HG02588 (cell line): ENCODE data around the gene TMEM205.
"Not testable (repeated sequence)": the region's sequence is repeated elsewhere in the genome, so short reads cannot be mapped to it uniquely, and the experiment has no call there.

Experiments
- ATAC-seq: cut with Tn5 transposase; IDR thresholded peaks from one replicate; pipeline ENCODE4 v1.9.1; 2021; ENCODE audit warnings: mild to moderate bottlenecking, moderate library complexity; ENCODE audit not compliant: unreplicated experiment

The TMEM205 gene

DNA sequence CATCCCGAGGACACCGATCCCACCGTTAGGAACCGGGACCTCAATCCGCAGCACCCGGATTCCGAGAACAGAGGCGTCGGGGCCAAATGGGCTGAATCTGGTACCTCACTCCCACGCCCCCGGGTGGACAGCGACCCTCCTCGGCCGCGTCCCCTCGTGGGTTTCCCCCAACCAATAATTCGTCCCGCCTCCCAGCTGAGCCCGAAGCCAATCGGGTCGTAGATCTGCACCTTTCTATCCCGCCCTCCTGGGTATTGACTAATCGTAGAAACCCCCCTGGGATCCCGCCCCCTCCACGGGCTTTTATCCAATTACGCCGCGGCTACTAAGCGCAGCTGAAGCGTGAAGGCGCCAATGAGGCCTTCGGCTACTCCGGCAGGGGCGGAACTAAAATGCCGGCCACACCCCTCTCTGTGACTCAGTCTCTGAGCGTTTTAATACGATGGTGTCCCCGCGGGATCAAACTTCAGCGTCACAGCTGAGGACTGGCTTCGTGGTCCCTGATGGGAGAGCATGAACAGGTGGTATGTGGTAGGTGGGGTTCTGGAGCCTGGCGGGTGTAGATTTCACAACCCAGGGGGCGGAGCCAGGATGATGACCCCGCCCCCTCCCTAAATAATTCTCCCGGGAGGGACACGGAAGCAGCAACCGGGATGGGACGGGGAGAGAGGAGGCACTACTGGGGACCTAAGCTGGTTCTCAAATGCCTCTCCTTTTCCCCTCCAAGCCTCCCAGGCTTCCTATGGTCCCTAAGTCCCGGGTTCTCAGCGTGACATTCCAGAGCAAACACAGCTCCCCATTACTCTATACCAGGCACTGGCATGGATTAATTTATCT is at the start of gene TMEM205, which contains the start of gene CCDC159:
TMEM205 (minus strand) TSS at position 165 of the 837 bp plus-strand sequence. CDS start 649 bp downstream, outside the sequence.
CCDC159 (plus strand) TSS at position 416 of the 837 bp plus-strand sequence; CDS start at position 504, 88 bp downstream.
- ATAC-seq: peak; percentile 88

DNA sequence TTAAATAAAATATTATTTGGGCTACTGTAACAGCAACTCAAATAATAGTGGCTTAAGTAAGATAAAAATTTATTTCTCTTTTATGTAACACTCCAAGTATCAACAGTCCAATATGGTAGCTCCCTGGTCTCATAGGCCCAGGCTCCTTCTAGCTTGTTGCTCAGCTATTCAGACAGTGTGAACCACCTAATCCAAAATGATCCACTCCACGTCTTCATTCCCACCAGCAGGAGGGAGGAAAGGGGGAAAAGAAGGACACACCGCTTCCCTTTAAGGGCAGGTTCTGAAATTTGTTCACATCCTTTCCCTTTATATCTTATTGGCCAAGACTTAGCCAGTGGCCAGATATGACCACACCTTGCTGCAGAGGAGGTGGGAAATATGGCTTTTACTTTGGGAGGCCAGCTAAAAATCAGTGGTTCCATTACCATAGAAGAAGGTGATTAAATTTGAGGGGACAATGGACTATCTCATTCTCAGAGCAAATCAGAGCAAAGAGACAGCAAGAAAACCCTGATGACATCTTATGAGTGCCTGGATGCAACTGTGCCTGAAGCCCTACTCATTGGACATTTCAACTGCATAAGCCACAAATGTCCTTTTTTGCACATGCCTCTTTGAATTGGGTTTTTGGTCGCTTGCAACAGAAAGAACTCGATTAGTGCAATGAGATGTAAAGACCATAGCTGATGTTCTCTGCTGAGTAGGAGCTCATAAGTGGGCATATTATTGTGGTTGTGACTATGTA is 45.0 kb upstream of the TMEM205 start:
- ATAC-seq: no peak

DNA sequence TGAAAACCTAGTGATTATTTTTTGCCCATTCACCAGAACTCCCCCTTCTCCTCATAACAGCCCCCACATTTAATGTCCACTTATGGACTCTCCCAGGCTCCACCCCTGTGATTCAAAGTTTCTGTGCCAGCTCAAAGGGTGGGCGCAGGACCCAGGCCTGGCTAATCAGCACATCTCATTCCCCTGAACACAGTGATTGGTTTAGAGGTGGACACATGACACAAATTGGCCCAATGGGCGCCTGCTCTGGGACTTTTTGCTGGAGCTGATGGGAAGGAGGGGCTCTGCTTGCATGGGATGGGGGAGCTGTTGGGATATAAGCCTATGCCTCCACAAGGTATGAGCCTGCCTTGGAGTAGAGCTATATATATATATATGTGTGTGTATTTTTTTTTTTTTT is 44.3 kb upstream of the TMEM205 start:
- ATAC-seq: no peak

DNA sequence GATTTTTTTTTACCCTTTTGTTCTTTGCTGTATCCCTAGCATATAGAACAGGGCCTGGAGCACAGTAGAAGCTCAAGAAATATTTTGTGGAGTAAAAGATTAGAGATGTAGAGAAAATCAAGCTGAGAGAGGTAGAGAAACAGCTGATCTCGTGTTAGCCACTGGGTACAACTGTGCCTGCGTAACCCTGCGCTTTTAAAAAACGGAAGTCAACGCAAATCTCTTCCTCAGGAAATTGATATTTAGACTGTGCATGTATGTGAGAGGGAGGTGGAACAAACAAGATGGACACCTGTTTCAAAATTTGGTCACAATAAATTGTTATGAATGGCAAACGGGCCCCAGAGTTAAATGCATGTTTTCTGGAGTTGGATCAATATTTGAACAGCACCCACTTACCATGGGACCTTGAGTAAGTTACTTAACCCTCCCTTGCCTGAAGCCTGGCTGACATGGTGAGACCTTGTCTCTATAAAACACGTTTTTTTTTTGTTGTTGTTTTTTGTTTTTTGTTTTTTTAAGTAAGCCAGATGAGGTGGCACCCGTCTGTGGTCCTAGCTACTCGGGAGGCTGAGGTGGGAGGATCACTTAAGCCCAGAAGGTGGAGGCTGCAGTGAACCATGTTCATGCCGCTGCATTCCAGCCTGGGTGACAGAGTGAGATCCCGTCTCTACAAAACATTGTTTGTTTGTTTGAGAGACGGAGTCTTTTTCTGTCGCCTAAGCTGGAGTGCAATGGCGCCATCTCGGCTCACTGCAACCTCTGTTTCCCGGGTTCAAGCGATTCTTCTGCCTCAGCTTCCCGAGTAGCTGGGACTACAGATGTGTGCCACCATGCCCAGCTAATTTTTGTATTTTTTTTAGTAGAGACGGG is 41.3 kb upstream of the TMEM205 start:
- ATAC-seq: no peak

DNA sequence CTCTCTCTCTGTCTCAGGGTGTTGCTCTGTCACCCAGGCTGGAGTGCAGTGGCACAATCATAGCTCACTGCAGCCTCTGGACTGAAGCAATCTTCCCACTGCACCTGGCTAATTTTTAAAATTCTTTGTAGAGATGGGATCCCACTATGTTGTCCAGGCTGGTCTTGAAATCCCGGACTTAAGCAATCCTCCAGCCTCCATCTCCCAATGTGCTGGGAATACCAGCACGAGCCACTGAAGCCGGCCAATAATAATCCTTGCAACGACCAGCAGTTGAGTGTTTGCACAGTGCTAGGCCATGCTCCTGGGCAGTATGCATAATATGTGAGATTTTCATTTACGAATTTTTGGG is 38.7 kb upstream of the TMEM205 start:
- no peak for ATAC-seq

DNA sequence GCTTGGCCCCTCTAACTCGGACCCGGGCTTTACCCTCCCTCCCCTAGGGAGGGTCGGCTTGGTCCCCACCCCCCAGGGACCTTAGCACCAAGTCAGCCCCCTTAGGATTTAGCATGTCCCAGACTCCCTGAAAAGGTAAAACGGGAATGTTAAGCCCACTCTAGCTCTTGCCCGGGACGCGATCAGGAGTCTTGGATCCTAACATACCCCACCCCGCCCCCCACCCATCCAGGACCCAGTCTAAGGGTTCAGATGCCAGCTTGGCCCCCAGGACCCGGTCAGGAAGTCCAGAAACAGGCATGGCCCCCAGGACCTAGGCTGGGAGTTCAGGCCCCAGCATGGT is 37.6 kb upstream of the TMEM205 start:
- ATAC-seq: no peak

DNA sequence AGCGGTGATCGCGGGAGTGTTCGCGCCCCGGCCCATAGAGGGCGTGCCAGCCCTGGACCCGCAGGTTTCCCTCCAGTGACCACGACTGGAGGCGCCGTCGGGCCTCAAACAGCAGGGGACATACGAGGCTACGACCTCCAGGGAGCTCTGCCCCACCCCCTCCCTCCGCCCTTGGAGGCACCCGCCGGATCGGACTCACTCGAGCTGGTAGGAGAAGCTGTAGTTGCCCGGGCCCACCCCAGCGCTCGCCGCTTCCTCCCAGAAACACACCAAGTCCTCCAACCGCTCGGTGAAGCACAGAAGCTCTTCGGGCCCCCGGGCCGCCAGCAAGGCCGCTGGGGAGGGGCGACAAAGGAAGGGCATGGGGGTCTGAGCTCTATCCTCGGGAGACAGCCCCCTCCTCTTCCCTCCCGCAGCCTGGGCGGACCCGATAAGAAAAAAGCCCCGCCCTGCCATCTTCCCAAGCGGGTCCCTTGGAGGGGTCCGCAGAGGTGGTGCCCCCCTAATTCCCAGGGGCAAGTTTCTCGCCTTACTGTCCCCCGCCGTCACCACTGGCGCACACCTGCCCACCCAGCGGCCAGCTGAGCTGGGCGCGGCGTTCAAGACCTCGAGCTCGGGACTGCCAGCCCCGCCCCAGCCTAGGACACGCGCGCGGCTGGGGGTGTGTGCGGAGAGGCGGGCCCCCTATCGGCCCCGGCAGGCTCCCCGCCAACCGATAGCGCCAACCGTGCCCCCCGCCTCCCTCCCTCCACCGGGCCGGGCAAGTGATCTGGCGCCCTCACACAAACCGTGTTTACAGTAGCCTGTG is 37.0 kb upstream of the TMEM205 start:
- no peak for ATAC-seq

DNA sequence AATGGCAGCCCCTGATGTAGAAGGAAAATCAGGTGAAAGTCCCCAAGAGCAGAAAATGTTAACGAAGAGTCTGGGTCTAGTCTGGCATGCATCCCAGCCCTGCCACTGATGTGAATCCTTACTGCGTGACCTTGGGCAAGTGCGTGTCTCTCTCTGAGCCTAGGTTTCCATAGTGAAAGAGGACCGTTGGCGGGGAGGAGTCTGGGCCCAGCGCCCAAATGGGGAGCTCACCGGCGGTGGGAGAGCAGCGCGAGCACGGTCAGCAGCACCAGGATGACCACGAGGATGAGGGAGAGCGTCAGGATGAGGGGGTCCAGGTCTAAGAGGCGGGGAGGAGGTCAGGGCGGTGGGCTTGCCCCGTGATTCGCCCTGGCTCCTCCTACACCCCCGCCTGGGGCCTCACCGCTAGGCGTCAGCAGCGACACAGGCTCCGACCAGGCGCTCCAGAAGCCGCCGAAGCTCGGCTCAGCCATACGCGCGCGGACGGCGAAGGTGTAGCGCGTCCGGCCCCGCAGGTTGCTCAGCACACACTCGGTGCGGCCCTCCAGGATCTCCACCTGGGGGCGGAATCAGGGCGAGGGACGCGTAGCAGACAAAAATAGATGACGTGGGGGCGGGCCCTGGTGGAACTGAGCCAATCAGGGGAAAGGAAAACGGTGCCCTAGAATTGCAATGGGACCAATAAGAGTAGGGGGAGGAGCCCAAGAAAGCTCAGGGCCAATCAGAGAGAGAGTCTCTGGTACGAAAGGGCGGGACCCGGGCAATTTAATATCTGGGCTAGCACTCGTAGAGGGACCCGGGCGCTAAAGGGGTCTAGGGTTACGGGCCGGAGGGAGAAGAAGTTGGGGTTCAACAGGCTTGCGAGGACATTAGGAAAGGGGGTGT is 34.8 kb upstream of the TMEM205 start:
- ATAC-seq: peak; percentile 66

DNA sequence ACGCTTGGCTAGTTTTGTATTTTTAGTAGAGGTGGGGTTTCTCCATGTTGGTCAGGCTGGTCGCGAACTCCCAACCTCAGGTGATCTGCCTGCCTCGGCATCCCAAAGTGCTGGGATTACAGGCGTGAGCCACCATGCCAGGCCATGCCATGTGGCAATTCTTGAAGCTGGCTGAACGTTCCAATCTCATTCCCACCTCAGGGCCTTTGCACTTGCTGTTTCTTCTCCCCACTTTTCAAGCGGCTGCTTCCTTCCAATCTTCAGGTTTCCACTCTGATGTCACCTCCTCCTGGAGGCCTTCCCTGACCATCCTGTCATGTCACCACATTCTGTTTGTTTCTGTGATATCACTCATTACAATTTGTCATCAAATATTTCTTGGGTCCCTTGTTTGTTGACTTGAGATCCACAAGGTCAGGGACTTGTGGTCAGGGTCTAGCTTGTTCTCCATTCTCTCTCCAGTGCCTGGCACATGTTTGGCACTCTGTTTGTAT is 33.8 kb upstream of the TMEM205 start:
- ATAC-seq: no peak

DNA sequence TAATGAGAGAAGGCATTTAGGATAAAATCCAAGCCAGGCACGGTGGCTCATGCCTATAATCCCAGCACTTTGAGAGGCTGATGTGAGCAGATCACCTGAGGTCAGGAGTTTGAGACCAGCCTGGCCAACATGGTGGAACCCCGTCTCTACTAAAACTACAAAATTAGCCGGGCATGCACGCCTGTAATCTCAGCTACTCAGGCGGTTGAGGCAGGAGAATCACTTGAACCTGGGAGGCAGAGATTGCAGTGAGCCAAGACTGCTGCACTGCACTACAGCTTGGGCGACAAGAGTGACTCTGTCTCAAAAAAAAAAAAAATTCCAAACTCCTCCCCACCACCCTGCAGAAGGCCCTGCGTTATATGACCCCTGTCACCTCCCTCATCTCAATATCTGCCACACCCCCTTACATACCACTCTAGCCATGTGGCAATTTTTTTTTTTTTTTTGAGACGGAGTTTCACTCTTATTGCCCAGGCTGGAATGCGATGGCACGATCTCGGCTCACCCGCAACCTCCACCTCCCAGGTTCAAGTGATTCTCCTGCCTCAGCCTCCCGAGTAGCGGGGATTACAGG is 33.3 kb upstream of the TMEM205 start:
- not testable (repeated sequence) for ATAC-seq

DNA sequence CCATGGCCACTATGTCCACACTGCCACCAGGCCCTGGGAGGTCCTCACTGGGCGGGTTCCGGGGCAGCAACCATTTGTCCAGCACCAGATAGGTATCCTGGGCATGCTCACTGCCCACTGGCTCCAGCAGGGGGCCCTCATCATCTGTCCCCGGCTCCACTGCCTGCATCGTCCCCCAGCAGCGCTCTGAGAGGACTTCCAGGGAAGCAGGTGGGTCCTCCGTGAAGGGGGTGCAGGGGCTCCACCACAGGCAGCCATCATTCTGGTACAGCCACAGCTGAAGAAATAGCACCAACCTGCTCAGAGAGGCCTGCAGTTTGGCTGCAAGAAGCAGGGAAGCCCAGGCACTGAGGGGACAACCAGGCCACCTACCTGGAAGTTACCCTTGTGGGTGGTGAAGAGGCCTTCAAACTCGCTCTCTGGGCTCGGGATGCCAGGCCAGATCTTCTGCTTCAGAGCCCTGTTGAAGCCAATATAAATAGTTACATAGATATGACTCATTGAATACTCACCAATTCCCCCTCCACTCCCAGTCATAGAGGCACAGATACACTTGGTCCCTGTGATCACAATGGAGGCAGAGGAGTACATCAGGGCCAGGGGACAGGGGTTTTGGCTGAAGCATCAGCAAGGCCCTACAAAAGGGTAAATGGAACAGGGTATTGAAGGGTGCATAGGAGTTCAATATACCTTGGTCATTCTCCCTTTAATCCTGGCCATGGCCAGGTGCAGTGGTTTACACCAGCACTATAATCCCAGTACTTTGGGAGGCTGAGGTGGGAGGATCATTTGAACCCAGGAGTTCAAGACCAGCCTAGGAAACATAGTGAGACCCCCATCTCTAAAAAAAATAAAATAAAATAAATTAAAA is 32.5 kb upstream of the TMEM205 start:
- no peak for ATAC-seq

DNA sequence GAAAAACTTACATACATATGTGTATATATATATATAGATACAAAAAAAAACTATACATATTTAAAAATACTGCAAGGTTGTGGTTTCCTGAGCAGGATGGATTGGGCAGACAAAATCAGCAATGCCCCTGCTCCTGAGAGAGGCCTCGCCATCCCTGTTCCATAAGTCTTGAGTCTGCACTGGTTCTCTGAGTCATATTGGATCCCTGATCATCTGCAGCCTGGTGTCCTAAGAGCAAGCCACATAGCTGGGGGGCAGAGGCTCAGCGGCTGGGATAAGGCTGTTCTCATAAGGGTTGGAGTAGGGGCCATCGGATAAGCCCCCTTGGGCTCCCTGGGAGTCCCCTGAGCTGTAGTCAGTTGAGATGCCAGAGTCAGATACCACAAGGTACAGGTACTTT is 31.7 kb upstream of the TMEM205 start:
- no peak for ATAC-seq

DNA sequence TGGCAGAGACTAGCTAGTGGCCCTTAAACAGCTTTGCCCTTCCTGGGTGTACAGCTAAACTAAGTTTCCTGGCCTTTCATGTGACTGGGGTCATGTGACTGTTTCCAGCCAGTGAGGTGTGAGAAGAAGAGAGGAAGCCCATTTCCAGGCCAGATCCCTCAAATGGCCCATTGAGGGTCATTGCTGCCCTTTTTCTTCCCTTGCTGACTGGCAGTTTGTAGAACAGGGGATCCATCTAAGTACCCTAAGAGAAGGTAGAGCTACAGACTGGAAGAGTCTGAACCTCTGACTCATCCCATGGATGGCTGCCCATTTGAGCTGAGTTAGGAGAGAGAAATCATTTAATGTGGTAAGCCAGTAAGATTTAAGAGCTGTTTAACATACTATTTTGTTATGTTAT is 31.2 kb upstream of the TMEM205 start:
- ATAC-seq: no peak

DNA sequence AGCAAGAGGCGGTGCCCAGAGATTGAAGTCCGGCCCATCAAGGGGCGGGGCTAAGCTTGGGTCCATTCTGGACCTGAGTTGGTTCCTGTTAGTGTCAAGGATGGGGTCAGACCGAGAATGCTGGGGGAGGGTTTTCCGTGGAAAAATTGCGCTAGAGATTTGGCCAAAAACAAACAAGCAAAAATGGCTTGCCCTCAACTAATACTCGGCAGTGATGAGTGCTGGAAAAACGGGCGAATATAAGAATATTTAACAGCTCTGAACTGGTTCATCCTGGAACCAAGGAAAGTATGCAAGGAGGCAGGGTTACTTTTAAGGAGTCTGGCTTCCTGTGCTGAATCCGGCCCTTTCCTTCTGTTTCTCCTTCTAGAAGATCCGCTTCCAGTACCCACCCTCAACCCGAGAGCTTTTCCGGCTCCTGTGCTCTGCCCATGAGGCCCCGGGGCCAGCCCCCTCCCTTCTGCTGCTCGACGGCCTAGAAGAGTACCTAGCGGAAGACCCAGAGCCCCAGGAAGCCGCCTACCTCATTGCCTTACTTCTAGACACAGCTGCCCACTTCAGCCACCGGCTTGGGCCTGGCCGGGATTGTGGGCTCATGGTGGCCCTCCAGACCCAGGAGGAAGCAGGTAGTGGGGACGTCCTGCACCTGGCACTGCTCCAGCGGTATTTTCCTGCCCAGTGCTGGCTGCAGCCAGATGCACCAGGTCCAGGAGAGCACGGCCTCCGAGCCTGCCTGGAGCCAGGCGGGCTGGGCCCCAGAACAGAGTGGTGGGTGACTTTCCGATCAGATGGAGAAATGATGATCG is 29.3 kb upstream of the TMEM205 start:
- no peak for ATAC-seq

DNA sequence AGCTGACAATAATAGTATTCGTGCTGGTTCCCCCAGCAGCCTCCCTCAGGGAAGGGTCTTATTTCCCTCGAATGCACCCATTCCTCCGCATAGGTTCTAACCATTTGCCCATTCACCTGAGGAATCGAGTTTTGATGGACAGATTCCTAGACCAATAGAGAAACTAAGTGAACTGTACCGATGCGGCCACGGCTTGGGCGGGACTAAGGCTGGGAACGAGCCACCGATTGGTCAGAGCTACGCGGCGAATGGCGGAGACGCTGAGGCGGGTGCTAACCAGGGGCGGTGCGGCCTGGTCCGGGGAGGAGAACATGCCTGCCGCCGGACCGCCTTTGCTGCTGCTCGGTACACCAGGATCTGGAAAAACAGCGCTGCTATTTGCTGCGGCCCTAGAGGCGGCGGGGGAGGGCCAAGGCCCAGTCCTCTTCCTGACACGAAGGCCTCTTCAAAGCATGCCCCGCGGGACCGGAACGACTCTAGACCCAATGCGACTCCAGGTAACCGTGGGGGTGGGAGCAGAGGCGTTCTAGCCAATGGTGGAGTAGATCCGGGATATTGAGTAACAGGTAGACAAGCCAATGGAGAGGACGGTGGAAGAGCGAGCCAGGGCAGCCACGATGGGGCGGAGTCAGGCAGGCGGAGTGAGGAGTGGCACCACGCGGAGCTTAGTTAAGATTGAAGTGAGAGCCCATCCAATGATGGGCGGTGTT is 28.5 kb upstream of the TMEM205 start, which contains the start of gene SWSAP1:
SWSAP1 (plus strand) TSS at position 234 of the 710 bp plus-strand sequence; CDS start at position 249, 15 bp downstream.
- ATAC-seq: peak; percentile 85

DNA sequence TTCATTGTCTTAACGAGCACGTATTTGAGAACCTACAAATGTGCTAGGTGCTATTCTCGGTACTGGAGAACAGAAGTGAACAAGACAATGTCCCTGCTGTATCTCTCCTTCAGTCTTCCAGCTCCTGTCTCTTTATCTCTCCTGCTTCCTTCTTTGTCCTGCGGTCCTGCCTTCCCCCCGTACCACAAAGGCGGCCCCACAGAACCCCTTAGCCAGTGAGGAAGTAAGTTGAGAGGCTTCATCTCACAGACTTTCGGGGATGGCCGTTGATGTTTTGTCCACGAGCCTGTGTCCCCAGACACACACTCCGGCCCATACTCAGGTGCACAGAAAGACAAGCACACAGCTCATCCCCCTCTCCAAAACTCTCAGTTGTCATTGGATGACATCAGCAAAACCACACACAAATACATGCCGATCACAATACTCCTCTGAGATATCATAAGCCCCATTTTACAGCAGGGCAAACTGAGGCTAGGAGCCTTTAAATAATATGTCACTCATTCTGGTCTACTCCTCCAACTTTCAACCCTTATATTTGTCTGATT is 27.9 kb upstream of the TMEM205 start:
- ATAC-seq: no peak
